GM15510 (cell line): ENCODE data around the gene SPEF1.

Experiments
- POLR2A ChIP-seq: IDR thresholded peaks from 3 replicates; pipeline ENCODE4 v1.6.1; 2011; ENCODE audit warnings: borderline replicate concordance; ENCODE audit not compliant: insufficient read length; ENCODE audit errors: extremely low read depth

The SPEF1 gene

GRCh38 chr20:3753098-3753497 lies 28.1 kb downstream of the SPEF1 start:
- TF ChIP-seq POLR2A: no peak

GRCh38 chr20:3752386-3752759 lies 28.9 kb downstream of the SPEF1 start:
- TF ChIP-seq POLR2A: no peak

- TF ChIP-seq POLR2A: no peak
Measured at GRCh38 chr20:3751675-3752385, 29.4 kb downstream of the SPEF1 start.

- TF ChIP-seq POLR2A: no peak
Measured at GRCh38 chr20:3751305-3751674, 30.0 kb downstream of the SPEF1 start.

- no peak for TF ChIP-seq POLR2A
Measured at GRCh38 chr20:3749689-3750531, 31.3 kb downstream of the SPEF1 start.

- TF ChIP-seq POLR2A: no peak
Measured at GRCh38 chr20:3749087-3749688, 32.1 kb downstream of the SPEF1 start.

- no peak for TF ChIP-seq POLR2A
Measured at GRCh38 chr20:3748073-3748472, 33.2 kb downstream of the SPEF1 start.

- no peak for TF ChIP-seq POLR2A
Measured at GRCh38 chr20:3747471-3747870, 33.8 kb downstream of the SPEF1 start.

GRCh38 chr20:3745686-3746173 lies 35.5 kb downstream of the SPEF1 start:
- TF ChIP-seq POLR2A: no peak

GRCh38 chr20:3744806-3745685 lies 36.2 kb downstream of the SPEF1 start:
- TF ChIP-seq POLR2A: no peak

- no peak for TF ChIP-seq POLR2A
Measured at GRCh38 chr20:3744037-3744436, 37.2 kb downstream of the SPEF1 start.

GRCh38 chr20:3743251-3743650 lies 38.0 kb downstream of the SPEF1 start:
- no peak for TF ChIP-seq POLR2A

GRCh38 chr20:3741836-3742458 lies 39.3 kb downstream of the SPEF1 start:
- TF ChIP-seq POLR2A: no peak

- no peak for TF ChIP-seq POLR2A
Measured at GRCh38 chr20:3740615-3741301, 40.5 kb downstream of the SPEF1 start.

- no peak for TF ChIP-seq POLR2A
Measured at GRCh38 chr20:3739926-3740451, 41.3 kb downstream of the SPEF1 start.
